Measurements from ENCODE around the gene ARSB.

The ARSB gene

DNA sequence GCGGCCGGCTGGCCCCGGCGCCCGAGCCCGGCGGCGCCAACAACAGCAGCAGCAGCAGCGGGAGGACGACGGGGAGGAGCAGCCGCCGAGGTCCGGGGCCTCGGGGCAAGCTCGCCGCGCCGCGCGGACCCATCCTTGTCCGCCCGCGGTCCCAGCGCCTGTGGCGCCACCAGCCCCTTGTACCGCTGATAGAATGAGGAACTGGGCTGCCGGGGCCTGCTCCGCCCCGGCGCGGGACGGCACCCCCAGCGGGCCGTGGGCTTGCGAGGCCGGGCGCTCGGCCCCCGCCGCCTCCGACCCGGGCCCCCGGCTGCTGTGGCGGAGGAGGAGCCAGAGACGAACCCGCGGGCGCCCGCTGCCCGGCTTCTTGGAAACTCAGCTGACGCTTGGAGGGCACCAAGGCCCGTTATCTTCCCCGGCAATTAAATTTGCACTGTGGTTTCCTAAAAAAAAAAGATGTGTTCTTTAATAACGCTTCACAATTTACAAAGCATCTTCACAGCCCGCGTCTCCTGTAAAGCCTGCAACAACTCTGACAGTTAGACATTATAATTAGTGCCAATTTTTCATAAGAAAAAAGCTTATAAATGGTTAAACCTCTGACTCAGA, at the start of gene ARSB:
TSS of gene ARSB (minus strand) at position 195 of the 609 bp plus-strand sequence. CDS start at position 133, 62 bp downstream.
- peak; percentile 77 for DNase-seq (ENCODE audit: low spot score)

DNA sequence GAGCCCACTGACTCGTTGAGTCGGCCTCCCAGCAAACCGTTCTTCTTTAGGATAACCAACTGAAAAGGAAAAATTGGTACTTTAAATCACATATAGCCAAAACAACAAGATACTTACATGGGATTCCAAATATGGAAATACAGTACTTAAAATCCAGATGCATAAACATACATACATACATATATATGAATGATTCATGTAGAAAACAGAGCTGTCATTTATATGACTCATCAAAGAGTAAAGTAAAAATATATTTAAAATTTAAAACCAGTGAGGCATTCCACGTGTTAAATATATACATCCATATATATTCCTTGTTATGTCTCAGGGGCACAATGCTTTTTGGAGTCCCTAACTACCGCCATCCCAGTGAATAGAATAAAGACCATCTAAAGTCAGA, 47.7 kb upstream of the ARSB start:
- no peak for DNase-seq (ENCODE audit: low spot score)

DNA sequence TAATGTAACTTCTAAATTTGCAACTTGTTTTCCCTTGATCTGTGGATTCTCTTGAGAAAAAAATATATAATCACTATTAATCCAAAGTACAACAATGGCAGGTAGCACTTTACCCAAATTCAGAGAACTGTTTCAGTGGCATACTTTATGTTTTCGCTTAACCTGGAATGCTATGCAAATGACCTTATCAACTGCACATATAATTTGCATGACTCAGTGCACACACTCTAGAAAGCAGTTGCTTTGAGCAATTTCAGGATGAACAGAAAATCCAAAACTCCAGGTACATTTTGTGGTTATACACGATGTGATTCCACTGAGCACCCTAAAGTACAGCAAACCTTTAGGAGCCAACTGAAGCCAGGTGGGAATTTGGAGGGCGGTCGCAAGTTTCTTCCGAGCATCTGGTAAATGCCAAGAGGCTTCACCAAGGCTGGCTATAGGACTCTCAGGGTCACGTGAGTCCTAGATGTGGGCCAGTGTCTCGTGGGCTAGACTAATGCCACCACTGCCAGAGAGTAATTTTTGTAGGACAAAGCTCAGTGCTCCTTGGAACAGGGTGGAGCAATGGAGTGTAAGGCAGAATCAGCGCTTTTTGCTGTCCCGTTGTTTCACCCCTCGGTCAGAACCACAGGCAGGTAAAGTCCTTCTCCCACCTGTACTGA, 47.1 kb upstream of the ARSB start:
- no peak for DNase-seq (ENCODE audit: low spot score)

DNA sequence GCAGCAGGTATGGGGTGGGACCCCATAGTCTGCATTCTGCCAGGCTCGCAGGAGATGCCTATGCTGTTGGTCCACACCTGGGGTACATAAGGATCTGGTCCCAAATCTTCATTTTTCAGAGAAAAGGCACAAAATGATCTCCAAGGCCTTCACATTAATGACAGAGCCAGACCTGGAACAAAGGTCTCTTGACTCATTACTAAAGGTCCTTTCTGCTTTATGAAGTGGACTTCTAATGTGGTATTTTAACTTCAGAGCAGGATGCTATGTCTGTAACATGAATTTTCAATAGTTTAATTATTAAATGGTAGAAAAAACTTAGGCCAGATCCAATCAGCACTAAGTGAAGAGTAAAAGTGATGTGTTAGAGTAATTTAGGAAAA, 46.4 kb upstream of the ARSB start:
- DNase-seq (ENCODE audit: low spot score), result no peak

DNA sequence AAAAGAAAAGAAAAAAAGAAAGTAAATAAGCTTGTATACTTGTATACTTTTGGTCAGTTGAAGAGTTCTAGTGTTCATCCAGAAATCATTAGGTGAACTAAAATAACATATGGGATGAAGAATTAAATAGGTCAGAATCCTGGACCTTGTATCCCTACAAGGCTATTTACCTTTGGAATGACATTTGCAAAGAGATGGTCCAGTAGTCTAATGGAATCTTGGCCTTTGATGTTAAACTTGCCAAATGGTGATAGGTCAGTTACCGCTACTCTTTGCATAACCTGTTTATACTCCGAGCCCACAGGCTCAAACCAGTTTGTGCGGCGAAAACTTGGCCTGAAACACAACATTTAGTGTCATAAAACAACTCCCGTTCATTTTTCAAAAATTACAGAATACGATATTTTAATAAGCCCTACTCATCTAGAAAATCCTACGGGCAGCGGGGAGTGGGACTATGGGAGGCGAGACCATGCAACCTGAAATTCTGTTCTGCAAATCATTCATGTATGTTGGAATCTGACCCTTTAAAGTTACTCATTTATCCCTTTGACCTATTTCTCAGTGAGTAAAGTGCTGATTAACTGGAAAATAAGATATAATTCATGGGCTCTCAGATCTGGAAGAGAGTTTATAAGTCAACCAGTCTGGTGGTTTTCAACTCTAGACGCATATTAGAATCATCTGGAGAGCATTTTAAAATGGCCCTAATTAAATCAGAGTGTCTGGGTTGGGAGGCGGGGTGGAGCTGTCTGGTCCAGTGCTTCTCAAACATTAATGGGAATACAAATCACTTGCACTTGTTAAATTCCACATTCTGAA, 45.8 kb upstream of the ARSB start:
- DNase-seq (ENCODE audit: low spot score), result no peak

DNA sequence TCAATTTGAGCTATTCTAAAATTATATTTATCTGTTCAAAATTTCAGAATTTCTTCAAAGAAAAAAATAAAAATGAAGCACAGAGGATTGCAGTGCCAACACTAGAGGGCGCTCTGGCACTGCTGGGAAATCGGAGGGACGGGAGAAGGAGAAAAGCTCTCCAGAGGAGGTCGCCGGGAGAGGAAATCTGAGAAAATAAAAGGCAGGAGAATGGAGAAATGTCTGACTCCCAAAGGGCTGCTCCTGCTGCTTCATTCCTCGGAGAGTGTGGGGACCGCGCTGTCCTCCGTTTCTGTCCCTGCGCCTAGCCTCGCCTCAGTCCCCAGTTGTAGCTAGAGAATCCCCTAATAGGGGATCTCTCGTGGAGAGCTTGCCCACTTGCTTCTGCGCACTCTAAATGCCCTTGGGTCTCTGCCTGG, 40.0 kb upstream of the ARSB start:
- DNase-seq (ENCODE audit: low spot score), result peak; percentile 51

DNA sequence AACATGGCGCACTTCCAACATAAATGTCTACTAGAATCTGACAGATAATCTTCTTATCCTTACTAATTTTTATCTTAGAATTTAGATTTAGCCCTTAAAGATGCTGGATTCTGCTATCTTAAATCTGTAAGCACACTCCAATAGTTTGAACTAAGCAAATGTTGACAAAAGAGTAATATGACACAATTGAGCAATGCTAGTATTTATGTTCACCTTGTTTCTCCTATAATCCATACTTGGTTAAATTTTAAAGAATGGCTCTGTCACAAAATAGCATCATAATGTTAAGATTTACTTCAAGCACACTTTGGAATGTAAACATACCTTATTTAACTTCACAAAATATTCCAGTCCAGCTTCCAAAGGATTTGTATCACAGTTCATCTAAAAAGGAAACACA, 38.8 kb upstream of the ARSB start:
- no peak for DNase-seq (ENCODE audit: low spot score)

DNA sequence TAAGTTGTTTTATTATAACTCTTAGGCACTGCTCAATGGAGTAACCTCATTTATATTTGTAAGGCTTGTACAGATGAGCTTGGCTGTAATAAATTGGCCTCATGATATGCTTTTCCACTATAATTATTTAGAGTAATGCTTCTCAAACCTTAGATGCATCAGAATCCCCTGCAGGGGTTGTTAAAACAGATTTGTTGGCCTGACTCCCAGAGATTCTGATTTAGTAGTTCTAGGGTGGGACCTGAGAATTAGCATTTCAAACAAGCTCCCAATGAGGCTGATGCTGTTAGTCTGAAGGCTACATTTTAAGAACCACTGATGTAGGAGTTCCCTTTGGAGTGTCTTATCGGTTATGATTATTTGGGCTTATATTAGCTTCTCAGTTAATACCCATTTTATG, 38.2 kb upstream of the ARSB start:
- no peak for DNase-seq (ENCODE audit: low spot score)

DNA sequence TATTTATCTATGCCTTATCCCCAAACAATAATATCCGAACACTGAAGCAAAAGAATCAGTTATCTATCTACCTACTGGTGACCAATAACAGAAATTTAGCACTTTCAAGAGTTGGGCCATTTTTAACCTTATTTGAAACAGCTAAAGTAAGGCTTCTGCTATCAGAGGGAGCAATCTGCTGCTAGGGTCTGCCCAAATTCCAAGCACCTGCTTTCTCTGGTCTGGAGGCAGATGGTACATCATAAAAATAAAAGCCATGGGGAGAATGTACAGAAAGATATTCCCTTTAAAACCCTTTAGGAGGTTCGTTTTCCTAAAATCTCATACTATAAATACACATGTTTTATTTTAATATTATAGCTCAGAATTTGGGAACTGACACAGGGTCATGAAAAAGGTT, 37.7 kb upstream of the ARSB start:
- no peak for DNase-seq (ENCODE audit: low spot score)

DNA sequence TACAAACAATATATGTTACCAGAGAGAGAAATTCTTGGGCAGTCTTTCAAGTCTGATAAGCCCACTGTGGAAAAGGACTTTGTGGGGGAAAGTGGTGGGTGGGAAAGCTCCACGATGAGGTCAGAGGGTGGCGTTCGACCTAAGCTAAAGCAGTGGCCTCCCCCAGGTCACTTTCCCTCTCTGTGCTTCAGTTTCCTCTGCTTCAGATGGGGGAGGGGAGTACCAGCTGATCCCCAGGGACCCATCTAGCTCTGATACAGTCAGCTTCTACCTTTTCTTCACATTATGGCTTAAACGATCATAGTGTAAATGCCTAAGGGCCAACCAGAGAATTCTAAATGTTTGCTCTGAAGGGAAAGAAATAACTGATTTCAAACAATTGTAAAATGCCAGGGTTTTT, 36.6 kb upstream of the ARSB start:
- no peak for DNase-seq (ENCODE audit: low spot score)

DNA sequence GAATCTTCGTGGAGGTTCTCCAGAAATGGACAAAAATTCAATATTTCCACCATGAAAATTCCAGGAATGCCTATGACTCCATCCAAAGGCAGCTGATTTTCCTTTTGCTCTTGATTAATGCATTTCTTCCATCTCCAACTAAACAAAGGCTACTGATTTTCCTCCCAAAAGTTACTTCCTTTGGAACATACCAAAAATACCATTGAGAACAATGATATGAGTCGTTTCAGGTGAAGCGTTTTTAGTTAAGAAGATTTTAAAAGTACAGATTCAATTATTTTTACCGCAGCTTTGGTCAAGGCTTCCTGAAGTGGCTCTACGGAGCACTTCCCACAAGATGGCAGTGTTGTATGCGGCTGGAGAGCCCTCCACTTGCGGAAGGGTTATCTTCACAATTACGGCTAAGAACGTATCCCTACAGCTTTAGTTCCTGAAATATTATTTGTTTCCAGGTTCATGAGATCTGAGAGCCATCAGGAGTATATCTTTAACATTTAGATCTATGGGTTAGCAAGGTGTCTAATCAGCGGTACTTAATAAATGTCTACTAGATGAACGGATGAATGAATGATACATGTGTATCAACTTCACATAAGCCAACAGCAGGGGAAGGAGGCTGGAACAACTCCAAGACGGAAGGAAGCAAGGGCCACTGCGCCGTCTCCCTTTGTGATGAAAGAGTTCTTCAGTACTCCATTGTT, 35.9 kb upstream of the ARSB start:
- DNase-seq (ENCODE audit: low spot score), result peak; percentile 54

DNA sequence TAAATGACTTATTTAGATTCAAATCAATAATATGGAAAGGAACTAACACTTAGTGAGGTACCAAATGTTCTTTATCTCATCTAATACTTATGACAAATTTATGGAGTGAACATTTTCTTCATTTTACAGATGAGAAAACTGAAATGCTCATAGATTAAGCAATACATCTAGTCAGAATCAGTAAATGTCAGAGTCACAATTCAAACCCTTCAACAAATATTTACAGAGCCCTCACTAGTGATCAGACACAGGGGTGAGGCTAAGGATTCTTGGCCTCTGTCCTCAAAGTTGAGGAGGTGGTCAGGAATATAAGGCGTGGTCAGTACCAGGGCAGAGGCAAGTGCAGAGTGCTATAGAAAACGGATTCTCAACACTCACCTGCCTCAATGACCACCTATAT, 29.5 kb upstream of the ARSB start:
- no peak for DNase-seq (ENCODE audit: low spot score)

DNA sequence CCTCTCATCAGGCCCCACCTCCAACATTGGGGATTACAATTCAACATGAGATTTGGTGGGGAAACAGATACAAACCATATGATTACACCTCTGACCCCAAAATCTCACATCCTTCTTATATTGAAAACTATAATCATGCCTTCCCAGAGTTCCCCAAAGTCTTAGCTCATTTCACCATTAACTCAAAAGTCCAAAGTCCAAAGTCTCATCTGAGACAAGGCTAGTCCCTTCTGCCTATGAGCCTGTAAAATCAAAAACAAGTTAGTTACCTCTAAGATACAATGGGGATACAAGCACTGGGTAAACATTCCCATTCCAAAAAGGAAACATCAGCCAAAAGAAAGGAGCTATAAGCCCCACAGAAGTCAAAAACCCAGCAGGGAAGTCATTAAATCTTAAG, 26.8 kb upstream of the ARSB start:
- DNase-seq (ENCODE audit: low spot score), result no peak

DNA sequence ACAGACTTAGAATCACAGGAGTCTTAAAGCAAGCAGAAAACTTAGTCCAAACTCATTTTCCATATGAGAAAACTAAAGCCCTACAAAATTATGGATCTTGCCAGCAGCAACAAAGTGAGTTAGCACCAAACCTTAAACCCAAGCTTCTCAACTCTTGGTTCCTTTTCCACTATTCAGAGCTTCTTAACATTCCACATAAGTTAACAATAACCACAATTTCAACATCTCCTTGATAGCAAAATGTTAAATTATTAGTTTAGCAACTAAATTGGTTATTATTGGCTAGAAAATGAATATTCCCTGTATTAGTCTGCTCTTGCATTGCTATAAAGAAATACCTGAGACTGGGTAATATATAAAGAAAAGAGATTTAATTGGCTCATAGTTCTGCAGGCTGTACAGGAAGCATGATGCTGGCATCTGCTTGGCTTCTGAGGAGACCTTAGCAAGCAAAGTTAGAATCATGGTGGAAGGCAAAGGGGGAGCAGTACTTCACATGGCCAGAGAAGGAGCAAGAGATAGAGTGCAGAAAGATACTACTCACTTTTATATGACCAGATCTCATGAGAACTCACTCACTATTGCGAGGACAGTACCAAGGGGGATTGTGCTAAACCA, 26.2 kb upstream of the ARSB start:
- DNase-seq (ENCODE audit: low spot score), result no peak

DNA sequence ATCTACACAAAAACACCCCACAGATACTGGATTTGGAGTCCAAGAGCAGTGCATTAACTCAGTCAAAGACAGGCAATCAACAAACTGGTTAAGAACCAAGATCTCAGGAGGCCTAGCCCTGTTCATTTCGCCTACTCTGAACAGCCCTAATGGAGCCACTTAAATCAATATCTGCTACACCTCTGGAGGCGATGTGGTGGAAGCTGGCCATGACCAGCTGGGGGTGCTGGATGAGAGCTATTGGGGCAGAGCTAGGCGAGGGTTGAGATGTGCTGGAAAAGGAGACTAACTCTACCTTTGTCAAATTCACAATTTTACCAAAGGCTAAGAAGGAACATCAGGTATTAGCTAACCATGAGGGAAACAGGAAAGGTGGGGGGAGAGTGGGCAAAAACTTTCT, 23.3 kb upstream of the ARSB start:
- DNase-seq (ENCODE audit: low spot score), result no peak

DNA sequence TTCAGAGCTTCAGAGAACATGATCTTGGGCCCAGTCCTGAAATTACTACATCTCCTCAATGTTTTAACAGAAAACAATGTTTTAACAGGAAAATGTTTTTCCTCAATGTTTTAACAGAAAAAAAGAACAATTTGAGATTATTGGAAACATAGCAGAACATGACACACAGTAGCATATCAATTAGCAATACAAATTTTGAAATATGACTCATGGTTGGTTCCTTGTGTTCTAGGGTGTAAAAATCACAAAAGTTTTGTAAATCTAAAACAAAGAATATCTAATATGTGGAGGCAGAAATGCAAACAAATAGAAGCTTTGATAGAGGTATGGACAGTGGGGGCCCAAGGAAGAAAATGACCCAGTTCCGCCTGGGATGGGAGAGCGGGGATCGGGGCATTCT, 22.8 kb upstream of the ARSB start:
- DNase-seq (ENCODE audit: low spot score), result no peak

DNA sequence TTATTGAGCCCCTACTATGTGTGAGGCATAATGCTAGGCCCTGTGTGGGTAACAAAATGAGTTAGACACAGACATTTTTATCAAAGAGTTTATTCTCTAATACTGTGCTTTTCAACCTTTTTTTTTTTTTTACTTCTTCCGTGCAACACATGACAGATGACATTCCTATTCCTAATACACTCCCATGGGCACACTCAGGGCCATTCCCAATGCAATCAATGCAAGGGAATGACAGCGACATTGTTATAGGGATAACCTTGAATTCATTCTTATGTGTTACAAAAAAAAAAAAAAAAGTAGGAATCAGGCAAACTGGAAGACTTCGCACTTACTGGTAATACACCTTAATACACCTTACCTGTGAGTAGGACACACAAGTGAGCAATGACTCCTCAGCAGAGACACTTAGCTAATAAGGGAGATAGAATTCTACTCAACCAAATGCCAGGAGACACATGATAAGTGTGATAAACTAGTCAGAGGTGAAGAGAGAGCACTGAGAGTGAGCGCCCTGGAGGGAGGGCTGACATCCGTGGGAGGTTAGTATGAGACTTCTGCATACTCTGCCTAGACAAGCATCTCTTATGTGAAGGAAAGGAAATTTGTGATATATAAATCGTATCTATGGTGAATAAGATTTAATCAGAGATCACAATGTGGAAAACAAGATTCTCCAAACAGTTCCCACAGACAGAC, 21.0 kb upstream of the ARSB start:
- no peak for DNase-seq (ENCODE audit: low spot score)

DNA sequence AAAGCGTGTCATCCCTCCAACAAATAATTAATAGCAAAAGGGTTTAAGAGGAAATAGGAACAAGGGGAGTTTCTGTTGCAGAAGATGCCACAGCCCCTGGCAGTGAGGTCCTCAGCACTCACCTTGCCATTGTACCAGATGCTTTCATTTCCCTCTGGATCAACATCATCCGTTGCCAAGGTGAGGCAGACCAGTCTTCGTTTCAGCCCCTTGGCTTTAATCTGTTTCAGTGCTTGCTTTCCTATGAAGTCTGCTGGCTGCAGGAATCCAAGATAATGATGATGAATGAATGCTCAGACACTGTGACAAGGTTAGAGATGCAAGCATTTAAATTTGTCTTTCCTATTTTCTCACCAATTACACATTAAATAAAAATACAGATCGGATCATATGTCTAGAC, 20.0 kb upstream of the ARSB start:
- DNase-seq (ENCODE audit: low spot score), result no peak

DNA sequence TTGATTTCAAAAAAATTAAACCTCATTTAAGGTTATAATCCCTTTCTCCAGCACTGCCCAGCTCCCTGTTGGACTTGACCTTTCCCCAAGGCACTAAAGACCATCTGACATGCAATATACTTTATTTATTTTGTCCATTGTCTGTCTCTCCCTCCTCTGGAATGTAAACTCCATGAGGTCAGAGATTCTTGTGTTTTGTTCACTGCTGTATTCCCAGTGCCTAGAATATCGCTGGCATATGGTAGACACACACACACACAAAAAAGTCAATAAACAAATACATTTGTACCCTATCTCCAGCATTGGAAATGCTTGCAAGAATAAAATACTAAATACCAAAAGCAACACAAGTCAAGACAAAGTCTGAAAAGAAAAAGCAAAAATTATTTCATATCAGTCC, 17.3 kb upstream of the ARSB start:
- DNase-seq (ENCODE audit: low spot score), result no peak

DNA sequence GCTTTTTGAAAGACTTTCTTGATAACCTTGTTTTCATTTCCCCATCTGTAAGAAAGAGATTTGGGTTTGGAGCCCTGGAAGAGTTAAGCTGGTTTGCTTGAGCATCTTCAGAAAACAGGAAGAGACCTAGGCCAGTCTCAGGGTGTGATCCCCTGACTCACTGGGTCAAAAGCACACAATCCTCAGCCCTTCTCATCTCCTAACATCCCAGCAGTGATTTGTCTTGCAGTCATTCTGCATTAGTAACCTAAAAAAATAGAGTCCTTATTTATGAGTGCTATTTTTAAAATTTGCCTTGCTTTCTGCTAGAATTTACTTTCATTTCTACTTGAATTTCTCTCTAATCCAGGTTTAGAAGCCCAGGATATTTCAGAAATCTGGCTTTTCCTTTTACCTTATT, 16.4 kb upstream of the ARSB start:
- no peak for DNase-seq (ENCODE audit: low spot score)

DNA sequence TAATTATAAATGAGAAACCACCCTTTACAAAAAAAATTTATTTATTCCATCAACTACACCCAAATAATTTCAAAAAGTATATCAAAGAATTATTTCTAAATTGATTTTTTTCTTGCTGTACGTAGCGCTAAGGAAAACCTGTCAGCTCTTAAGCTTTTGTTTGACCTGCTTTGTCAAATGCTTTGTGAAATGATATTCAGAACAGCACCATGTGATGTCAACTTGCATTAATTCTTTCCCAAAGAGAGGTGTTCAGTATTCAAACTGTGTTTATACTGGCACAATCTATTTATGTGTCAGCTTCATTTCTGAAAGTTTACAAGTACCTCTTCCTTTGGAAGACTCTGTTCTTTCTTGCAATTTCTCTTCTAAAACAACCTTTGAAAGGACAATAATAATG, 12.0 kb upstream of the ARSB start:
- DNase-seq (ENCODE audit: low spot score), result no peak

DNA sequence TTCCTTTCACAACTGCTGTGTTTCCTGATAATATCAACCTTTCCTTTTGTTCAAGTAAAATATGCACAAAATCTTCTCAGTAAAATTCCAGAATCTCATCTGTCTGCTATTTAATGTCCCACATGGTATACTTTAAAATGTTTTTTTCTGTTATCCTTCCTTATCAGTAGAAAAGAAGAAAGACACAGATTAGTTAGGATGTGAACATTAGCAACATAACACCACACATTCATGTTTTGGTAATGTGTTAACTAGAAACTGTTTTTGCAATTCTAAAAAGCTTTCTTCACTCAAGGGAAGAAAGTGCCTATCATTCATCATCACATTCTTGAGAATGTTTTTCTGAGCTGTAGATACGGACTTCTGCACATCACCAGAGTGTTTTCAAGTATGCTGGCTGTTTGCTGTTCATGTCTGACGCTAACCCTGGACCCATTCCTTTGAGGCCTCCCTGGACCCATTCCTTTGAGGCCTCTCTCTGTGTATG, 10.5 kb upstream of the ARSB start:
- DNase-seq (ENCODE audit: low spot score), result no peak
